HG03280 (cell line): ENCODE measurements around the gene VIPR2.

ENCODE experiments used
- ATAC-seq: cut with Tn5 transposase; IDR thresholded peaks from one replicate; pipeline ENCODE4 v1.9.1; 2021; ENCODE audit warnings: mild to moderate bottlenecking, moderate library complexity; ENCODE audit not compliant: unreplicated experiment

The VIPR2 gene

DNA sequence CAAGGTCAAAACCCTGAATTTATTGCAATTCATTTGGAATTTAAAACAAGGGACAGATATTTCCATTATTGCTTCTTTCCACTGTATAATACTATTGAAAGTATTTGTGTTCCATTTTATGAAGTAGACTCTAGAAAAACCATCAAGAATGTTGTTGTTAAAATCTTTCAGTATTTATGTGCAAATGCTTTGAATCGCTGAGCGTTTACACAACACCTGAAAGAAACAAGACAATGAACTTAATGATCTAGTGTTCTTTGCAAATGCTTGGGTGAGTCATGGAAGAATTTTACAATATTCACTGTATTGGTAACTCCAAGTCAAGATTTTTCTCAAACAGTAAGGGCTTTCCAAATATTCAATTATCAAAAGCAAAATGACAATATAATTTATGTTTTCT, 97.1 kb downstream of the VIPR2 start:
- ATAC-seq = no peak

DNA sequence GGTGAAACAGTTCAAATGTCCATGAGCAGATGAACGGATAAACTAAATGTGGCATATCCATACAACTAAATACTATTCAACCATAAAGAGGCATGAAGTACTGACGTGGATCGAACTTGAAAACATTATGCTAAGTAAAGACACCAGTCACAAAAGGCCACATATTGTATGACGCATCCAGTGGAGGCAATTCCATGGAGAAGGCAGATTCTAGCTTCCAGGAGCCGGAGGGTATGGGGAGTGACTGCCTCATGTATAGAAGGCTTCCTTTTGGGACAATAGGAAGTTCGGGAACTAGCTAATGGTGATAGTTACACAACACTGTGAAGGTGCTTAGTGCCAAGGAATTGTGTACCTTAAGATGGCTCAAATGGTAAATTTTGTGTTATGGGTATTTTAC, 98.4 kb downstream of the VIPR2 start:
- no peak for ATAC-seq

DNA sequence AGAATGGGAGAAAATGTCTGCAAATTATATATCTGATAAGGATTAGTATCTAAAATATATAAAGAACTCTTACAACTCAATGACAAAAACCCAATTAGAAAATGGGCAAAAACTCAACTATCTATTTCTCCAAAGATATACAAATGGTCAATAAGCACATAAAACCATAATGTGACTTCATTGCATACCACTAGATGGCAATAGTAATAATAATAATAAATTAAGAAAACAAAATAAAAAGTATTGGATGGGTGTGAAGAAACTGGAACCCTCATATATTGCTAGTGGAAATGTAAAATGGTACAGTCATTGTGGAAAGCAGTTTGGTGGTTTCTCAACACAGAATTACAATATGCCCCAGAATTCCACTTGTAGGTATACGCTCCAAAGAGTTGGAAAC, 98.8 kb downstream of the VIPR2 start:
- no peak for ATAC-seq

DNA sequence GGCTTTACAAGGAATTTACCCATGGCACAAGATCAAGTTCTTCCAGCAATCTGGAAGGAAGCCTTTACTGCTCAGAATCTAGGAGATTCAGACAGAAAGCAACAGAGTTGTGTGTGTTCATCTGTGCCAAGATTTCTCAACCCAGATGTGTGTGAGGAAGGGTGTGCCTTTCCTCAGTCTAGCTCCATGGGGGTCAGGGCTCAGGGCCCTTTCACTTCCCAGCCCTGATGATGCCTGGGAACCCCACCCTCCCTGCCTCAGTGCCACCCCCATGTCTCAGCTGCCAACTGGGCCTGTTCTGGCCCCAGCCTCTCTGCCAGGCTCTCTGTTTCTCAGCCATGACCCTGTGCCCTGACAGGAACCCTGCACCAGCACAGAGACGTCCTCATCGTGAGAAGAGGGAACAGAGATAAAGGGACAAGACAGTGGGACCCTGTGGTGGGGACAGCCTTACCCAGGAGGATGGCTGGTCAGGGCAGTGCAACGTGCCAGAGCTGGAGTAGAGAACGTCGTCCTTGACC, 102.0 kb downstream of the VIPR2 start:
- no peak for ATAC-seq

DNA sequence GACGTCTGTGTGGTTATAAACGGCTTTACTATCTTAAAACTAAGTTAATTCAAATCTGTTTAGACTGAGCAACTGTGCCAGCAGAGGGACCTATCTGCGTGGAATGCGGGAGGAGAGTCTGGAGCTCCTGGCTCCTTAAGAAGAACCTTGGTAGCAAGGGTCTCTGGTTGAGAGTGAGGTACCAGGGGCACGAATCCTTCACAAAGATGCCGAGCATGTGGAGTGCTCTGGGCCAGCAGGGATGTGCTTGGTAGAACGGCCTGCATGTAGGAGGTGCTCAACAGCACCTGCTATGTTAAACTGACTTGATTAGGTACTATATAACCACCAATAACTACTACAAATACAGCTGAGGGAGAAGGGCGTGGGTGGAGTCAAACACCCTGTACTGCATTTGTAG, 102.6 kb downstream of the VIPR2 start:
- ATAC-seq = no peak

DNA sequence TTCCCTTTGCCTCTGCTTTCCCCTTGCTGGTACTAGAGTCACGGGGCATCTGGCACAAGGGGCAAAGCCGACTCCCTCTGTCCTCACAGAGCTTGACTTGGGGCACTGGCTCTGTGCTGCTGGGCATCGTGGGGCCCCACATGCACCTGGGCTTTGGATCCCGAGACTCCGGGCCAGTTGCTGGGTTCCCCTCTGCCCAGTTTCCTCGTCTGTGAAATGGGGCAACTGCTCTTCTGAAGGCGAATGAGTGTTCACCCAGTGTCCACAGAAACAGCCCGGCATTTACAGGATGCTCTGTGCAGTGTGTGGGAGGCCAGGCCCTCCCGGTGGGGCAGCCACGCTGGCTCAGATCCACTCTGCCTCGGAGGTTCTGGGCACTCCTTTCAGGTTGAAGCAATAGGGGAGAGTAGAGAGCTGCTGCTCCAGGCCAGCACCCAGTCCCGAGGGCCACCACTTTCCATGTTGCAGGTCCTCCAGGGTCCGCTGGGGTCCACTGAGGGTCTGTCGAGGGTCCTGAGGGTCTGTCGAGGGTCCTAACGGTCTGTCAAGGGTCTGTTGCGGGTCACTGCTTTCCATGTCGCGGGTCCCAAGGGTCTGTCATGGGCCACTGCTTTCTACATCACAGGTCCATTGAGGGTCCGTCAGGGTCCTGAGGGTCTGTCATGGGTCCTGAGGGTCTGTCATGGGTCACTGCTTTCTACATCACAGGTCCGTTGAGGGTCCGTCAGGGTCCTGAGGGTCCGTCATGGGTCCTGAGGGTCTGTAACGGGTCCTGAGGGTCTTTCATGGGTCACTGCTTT, 103.6 kb downstream of the VIPR2 start:
- ATAC-seq = no peak

DNA sequence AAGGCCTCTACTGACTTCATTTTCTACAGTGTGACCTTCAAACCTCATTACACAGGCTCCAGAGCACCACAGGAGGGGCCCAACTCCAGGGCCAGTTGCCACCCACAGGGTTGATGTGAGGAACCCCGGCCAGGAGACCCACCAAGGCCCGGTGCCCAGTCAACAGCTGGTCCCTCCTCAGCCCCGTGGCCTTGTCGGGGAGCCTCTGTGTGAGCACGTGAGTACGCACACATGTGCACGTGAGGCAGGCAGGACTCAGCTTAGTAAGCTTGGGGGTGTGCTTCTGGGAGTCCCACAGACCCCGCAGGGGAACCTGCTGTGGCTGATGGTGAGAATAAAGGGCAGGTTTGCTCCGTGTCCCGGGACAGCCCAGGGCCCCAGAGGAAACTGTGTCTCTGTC, 104.5 kb downstream of the VIPR2 start:
- no peak for ATAC-seq

DNA sequence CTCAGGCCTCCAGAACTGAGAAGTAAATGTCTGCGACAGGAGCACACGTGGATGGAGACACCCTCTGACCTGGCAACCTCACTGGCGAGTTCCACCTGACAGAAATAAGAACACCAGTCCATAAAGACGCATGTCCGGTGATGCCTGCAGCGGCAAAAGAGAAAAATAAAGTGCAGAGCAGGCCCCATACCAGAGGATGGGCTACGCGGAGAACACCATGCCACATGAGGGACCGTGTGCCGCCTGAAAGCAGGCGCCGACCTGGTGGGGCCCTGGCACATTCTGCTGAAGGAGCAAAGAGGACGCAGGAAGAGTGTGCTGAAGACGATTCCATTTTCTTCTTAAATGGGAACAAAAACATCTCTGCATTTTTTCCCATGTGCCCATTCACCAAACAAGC, 105.0 kb downstream of the VIPR2 start:
- no peak for ATAC-seq

DNA sequence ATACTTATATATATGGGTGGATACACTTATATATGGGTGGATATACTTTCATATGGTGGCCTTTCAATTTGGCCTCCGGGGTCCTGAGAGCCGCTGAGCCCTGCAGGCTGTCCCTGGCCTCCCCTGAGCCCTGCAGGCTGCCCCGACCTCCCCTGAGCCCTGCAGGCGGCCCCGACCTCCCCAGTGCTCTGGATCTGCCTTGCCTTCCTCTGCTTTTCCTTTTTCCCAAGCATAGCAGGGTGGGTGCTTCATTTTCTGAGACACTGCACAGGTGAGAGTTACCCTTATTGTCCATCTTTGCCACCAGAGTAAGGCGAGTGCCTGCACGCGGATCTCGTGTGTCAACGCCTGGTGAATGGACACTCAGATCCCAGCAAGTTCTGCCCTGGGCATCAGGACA, 106.6 kb downstream of the VIPR2 start:
- no peak for ATAC-seq

DNA sequence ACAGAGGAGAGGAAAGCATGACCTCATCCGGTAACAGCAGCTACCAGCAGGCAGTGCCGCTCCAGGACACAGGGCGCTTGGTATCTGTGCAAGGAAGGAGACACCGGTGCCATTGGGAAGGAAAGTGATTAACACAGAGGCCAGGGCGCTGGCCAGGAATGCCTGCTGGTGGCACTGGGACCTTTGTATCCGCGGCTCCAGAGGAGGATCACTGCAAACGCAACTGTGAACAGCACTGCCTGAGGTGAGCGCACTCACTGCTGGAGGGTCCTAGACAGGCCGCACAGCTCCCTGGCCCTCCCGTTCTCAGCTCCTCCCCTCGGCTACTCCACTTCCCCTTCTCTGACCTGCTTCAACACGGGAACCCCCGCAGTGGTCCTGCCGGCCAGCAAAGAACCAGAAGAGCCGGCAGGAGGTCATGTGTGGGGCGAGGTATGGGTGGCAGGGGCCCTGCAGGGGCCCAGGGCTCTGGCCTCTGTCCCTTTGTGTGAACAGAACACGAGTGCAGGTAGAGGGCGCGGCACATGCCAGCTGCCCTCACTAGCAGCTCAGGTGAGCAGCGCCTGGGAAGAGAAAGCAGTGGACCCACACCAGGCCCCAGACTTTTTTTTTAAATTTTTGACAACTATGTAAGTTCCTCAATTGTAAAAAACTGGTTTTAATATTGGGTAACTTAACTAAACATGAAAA, 107.6 kb downstream of the VIPR2 start:
- ATAC-seq = no peak

DNA sequence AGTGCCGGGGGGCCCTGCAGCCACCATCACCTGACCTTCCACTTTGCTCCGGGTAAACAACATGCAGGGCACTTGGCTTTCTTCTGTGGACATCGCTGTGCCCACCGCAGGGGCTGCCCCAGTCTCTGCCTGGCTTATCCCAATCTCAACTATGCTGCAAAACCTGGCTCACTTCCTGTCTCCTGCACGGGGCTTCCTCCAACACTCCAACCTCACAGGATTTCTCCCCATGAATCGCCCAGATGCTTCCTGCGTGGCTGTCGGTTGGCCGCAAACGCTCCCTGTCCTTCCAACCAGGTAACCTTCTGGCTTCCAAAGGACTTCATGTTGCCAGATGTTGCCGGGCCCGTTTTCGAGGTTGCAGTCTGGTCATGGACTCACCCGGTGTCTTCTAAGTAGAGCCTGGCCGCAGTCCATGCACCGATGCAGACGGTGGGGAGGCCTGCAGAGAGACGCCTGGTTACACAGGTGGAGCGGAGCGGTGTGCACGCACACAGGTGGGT, 109.0 kb downstream of the VIPR2 start:
- ATAC-seq = no peak

DNA sequence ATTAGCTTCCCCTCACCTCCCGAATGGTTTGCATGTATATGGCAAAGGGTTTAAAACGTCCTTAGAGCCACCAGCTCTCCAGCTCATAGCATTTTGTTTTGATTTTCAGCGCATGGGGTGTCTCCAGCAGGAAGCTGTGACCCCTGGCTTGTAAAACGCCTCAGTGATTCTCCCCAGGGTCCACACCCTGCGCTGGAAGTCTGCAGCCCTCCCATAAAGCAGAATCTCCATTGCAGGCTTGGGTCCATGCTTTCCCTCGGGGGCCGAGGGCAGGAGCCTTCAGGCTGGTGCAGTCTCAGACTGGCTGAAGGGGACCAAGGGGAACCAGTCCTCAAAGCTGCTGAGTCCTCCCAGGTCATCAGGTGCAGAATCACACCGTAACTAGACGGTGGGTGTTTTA, 109.7 kb downstream of the VIPR2 start:
- no peak for ATAC-seq

DNA sequence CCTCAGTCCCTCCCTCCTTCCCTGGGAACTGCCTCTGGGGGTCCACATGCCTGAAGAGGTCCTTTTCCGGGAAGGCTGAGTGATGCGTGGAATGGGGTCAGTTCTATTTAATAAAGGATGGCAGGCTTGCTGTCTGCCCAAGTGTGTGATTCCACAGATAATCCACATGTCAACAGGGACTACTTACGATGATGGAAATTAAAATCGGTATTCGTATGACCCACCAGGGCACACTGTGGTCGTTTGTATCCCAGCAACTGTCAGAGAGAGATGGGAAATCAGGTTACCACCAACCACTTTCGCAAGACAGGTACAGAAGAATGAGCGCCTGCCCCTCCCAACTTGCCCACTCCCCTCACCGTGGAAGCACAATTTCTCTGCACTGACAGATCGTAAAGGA, 110.3 kb downstream of the VIPR2 start:
- ATAC-seq = no peak

DNA sequence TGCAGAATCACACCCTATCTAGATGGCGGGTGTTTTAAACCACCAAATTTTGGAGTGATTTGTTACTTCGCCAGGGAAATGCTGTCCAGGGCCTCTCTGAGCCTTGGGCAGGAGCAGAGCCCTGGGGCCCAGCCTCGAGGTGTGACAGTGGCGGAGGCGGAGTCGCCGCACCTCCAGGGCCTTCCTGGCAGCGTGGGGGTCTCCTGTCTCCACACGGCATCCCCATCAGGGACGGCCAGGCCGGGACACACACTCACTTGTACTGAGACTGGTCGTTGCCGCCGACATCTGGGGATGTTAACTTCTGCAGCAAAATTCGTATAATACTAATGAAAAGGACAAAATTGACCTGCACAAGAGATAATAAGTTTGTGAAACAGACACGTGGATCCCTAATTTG, 110.7 kb downstream of the VIPR2 start:
- no peak for ATAC-seq

DNA sequence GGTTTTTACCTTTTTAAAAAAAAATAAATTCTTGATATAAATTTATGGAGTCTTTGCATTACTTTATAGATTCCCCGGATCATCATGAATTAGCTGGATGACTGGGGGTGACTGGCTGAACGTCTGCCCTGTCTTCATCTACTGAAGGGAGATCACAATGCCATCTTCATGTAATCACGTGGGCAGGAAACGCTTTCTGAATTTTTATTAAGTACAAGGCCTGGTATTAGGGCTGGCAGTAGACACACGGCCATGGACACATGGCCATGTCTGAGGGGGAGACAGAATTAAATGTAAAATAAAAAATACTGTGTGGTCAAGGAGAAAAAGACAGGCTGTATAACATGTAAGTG, 111.2 kb downstream of the VIPR2 start:
- no peak for ATAC-seq

DNA sequence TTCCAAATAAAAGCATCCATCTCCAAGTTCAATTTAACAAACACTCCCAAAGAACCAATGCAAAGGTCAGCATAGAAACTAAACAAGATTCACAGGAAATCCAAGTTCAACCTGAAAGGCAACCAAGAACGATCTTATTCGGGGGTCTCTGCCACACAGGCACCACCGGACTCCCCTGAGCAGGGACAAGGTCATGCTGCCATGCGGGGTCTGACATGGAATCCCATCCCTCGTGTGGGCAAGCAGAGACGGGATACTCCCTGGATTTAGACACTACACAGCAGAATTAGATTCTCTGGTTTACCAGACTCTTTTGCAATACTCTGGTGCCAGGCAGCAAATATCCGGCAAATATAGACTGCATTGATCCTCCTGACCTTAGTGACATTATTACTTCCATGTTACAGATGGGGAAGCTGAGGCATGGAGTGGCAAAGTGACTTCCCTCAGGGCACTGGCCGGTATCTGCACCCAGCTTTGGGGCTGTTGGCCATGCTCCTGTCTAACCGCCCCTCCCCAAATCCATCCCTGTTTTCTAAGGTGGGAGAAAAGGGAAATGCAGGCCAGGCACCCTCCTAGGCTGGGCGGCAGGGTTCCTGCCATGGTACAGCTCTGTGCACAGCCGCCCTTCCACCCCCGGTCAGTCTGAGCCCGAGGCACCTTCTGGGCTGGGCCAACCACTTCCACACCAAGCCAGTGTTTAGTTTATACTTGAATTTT, 111.8 kb downstream of the VIPR2 start:
- no peak for ATAC-seq

DNA sequence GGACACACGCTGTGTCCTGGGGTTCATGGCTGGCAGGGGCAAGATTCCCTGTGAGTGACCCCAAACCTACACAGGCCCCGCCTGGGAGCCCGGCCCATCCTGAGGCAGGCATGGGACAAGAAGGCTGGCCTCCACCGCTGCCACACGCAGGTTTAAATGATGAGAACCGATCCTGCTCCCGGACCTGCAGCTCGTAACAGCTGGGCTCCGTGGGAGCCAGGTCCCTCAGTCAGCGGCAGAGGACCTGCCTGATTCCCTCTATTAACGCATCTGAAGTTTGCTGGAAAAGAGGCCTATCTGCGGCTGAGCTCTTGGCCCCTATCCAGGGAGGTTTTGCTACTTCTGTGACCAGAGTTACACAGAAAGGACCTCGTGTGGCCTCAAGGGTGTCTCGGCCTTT, 112.3 kb downstream of the VIPR2 start:
- ATAC-seq = no peak

DNA sequence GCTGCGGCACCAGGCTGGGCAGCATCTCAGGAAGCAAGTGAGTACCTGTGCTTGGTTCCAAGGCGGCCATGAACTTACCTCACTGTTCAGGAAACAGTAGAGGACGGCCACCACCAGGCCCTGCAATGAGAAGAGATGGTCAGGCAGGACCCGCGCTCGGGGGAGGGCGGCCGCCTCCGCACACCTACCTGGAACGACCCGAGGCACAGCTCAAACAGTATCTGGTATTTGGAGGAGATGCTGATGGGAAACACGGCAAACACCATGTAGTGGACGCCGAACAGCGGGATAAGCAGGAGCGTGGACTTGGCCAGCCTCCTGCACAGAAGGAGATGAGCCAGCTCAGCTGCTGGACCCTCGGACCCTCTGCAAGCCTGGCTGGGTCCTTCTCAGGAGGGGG, 112.9 kb downstream of the VIPR2 start:
- ATAC-seq = no peak

DNA sequence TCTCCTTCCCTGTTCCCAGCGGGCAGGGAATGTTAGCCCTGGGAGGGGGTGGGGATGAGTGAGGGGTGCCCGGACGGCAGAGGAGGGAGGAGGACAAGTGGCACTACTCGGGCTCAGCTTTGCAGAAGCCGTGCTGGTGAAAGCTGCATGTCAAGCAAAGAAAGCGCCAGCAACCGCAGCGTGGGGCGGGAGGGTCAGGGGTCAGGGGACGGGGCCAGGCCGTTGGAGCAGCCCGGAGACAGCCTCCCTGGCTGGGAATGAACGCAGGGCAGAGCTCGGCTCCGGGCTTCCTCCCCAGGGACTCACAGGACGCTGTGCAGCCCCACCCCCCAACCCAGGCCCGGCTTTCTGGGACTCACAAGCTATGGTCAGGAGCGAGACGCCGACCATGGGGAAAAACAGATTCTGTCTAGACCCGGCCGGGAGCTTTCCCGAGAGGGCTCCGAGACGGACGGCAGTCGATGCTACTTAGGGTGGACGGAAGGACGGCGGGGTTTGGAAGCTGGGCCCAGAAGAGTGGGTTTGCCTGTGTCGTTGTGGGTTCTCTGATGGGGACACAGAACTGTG, 113.4 kb downstream of the VIPR2 start:
- no peak for ATAC-seq

DNA sequence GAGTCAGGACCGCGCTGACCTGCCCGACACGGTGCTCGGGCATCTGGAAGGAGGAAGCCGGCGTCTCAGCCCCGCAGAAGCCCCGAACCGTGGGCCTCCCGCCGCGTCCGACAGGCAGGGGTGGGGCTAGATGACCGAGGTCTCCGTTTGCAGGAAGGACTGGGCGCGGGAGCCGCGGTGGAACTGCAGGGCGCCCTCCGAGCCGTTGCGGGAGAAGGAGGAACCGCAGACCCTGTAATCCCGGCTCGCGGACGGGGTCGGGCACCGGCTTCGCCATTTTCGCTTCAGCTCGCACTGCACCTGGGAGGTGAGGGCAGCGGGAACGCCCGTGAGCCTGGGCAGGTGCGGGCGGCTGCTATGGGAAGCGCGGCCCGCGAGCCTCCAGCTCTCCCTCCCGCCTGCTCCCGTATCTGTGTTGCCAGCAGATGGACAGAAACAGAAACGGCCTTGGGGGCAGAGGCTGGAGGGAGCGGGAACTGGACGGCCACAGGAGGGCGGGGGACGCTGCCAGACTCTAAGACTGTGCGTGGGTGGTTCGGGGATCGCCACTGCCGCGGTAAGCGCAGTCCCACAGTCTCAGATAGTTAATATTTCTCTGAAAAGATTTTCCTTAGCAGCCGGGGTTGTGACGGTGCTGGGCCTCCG, 114.1 kb downstream of the VIPR2 start:
- ATAC-seq = no peak
